ENCODE measurements around the gene ZNF581. TPM values are rescaled to one million over a fixed set of nuclear protein-coding genes. Genes with fewer than 3 reads are reported as not detected.

The ZNF581 gene
- total and polyA plus RNA-seq, 9 donors, result 11.2 to 40.2 (median 34.0) TPM

DNA sequence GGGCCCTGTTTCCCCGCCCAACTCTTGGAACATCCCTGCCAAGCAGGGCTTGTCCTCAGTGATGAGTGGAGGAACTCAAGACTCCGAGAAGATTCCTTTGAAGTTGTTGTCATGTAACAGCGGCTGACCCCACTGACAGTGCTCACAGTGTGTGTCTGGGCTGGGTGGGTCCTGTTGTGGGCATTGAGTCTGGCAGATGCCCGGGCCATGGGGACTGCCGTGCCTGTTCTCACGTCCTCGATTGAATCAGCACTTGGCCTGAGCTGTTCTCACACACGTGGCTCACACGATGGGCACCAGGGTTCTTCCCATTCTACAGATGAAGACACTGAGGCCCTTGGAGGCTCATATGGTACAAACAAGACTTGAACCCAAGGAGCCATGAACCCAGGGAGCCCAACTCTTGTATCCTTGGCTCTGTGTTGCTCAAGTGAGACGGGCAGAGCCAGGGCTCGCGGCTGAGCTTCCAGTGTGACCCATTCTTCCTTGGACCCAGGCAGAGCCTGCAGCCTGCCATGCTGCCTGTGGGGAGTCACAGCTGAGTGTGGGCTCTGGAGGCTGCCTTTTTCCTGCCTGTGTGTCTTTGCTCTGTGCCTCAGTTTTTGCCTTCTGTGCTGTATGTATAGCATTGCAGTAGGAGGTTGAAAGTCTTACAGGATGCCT, 23.0 kb downstream of the ZNF581 start:
- intact Hi-C loops (cut with DNase I), result no loop called here
- H3K4me3 ChIP-seq, result no peak overlapping the region
- H3K9me3 ChIP-seq, result no peaks in the 10 kb centered on the region

DNA sequence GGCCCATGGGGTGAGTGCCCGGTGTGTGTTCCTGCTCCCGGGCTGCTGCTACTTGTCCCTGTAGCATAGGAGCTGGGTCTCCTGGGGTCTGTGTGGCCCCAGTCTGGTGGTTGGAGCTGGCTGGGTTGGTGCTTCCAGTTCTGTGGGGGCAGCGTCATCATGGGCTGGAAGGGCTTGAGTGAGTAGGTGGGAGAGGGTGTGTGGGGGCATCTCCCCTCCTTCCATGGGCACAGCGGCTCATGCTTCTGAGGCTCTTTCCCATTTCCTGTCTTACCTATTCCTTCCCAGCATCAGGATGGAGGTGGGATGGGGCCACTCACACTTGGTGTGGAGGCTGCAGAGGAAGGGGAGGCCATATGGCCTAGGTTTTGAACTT, 23.5 kb downstream of the ZNF581 start:
- H3K36me3 ChIP-seq, result no peaks in the 10 kb centered on the region
- WGBS, 3 donors, result 91 to 95% (median 93%) methylated on average over 4 of the region's 4 CpGs
- TF ChIP-seq, protein P1, sequence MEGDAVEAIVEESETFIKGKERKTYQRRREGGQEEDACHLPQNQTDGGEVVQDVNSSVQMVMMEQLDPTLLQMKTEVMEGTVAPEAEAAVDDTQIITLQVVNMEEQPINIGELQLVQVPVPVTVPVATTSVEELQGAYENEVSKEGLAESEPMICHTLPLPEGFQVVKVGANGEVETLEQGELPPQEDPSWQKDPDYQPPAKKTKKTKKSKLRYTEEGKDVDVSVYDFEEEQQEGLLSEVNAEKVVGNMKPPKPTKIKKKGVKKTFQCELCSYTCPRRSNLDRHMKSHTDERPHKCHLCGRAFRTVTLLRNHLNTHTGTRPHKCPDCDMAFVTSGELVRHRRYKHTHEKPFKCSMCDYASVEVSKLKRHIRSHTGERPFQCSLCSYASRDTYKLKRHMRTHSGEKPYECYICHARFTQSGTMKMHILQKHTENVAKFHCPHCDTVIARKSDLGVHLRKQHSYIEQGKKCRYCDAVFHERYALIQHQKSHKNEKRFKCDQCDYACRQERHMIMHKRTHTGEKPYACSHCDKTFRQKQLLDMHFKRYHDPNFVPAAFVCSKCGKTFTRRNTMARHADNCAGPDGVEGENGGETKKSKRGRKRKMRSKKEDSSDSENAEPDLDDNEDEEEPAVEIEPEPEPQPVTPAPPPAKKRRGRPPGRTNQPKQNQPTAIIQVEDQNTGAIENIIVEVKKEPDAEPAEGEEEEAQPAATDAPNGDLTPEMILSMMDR (IDR thresholded peaks at IDR 0.05), result no peak
- TF ChIP-seq POLR2A (IDR thresholded peaks at IDR 0.05) (no peak), EP300 (IDR thresholded peaks at IDR 0.05) (no peak)
- no peak overlapping the region for H3K4me3 ChIP-seq
- H3K27ac ChIP-seq, result no peak overlapping the region
- no peaks in the 10 kb centered on the region for H3K27me3 ChIP-seq
- H3K4me1 ChIP-seq (ENCODE audit: insufficient read depth), result no peaks in the 10 kb centered on the region
- no peak for DNase-seq
- intact Hi-C loops (cut with DNase I), result no loop called here
- H3K9me3 ChIP-seq, result no peaks in the 10 kb centered on the region

More for the DNA sequence above, 23.0 kb downstream of the ZNF581 start:
- H3K4me1 ChIP-seq (ENCODE audit: insufficient read depth), result no peaks in the 10 kb centered on the region
- no peak overlapping the region for H3K27ac ChIP-seq
- TF ChIP-seq POLR2A (IDR thresholded peaks at IDR 0.05), result no peak
- TF ChIP-seq EP300 (IDR thresholded peaks at IDR 0.05), result no peak
- TF ChIP-seq, protein P1 (IDR thresholded peaks at IDR 0.05), result no peak
- DNase-seq, result no peak
- H3K36me3 ChIP-seq, result no peaks in the 10 kb centered on the region
- 77 to 84% (median 77%) methylated on average over 12 of the region's 12 CpGs for WGBS, 3 donors
- no peaks in the 10 kb centered on the region for H3K27me3 ChIP-seq

DNA sequence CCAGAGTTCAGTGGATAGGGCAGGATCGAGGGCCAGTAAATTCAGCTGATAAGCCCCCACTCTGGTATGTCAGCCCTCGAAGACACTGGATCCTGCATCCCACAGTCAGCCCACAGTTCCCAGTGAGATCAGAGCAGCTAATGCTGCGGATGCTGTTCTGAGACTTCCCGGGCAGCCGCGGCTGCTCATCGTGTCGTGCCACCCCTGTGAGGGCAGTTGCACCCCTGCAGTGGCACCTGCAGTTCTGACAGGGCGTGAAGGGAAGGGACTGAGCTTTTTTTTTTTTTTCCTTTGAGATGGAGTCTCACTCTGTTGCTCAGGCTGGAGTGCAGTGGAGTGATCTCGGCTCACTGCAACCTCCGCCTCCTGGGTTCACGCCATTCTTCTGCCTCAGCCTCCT, 24.1 kb downstream of the ZNF581 start:
- no peaks in the 10 kb centered on the region for H3K27me3 ChIP-seq
- TF ChIP-seq, protein P1 (IDR thresholded peaks at IDR 0.05), result no peak
- TF ChIP-seq EP300 (IDR thresholded peaks at IDR 0.05) (no peak), POLR2A (IDR thresholded peaks at IDR 0.05) (no peak)
- H3K4me1 ChIP-seq (ENCODE audit: insufficient read depth), result no peaks in the 10 kb centered on the region
- no peak overlapping the region for H3K27ac ChIP-seq
- 78 to 90% (median 87%) methylated on average over 12 of the region's 12 CpGs for WGBS, 3 donors
- no peak overlapping the region for H3K4me3 ChIP-seq
- no peaks in the 10 kb centered on the region for H3K9me3 ChIP-seq
- DNase-seq, result no peak
- H3K36me3 ChIP-seq, result no peaks in the 10 kb centered on the region
- intact Hi-C loops (cut with DNase I), result no loop called here

DNA sequence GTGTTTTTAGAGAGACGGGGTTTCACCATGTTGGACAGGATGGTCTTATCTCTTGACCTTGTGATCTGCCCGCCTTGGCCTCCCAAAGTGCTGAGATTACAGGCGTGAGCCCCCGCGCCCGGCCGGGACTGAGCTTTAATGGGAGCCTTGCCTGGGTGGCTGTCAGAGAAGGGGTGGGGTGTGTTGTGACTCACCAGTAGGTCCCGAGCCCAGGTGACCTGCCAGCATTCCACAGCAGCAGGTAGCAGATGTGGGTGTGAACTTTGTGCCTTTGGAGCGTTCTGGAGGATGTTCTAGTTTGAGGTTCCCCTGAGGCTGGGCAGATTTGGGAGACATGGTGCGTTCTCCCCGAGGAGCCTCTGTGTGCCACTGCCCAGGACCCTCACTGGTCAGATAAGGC, 24.5 kb downstream of the ZNF581 start:
- TF ChIP-seq, protein P1 (IDR thresholded peaks at IDR 0.05), result no peak
- TF ChIP-seq POLR2A (IDR thresholded peaks at IDR 0.05) (no peak), EP300 (IDR thresholded peaks at IDR 0.05) (no peak)
- DNase-seq, result no peak
- Histone ChIP-seq H3K27ac (no peak overlapping the region), H3K4me1 (ENCODE audit: insufficient read depth) (no peaks in the 10 kb centered on the region), H3K36me3 (no peaks in the 10 kb centered on the region), H3K9me3 (no peaks in the 10 kb centered on the region), H3K4me3 (no peak overlapping the region), H3K27me3 (no peaks in the 10 kb centered on the region)
- intact Hi-C loops (cut with DNase I), result no loop called here
- WGBS, 3 donors, result 55 to 57% (median 55%) methylated on average over 9 to 11 of the region's 11 CpGs

Data from ovary (tissue), 9 donors.